Stomach smooth muscle (tissue), 2 donors: ENCODE measurements around the gene CALHM1.

Source experiments
- H3K27ac ChIP-seq: one replicate; pipeline ENCODE4 v1.7.0; 2013; ENCODE audit warnings: mild to moderate bottlenecking, low read length, inconsistent platforms
- H3K27me3 ChIP-seq, 2 donors: one replicate each; pipeline ENCODE4 v1.7.0; 2013; ENCODE audit warnings: low read length in 2 of 2; ENCODE audit not compliant: insufficient read depth in 2 of 2, control insufficient read depth in 1 of 2
- H3K36me3 ChIP-seq, 2 donors: one replicate each; pipeline ENCODE4 v1.7.0; 2013; ENCODE audit warnings: low read length in 2 of 2; ENCODE audit not compliant: control insufficient read depth in 2 of 2, insufficient read depth in 2 of 2
- H3K4me1 ChIP-seq: one replicate; pipeline ENCODE4 v1.7.0; 2013; ENCODE audit warnings: low read length; ENCODE audit not compliant: control insufficient read depth, insufficient read depth
- H3K4me3 ChIP-seq, 2 donors: one replicate each; pipeline ENCODE4 v1.7.0; 2013; ENCODE audit warnings: low read length in 2 of 2
- H3K9ac ChIP-seq, 2 donors: one replicate each; pipeline ENCODE4 v1.7.0; 2013; ENCODE audit warnings: low read length in 2 of 2, mild to moderate bottlenecking in 1 of 2
- H3K9me3 ChIP-seq, 2 donors: one replicate each; pipeline ENCODE4 v1.7.0; 2013; ENCODE audit warnings: low read length in 2 of 2; ENCODE audit not compliant: control insufficient read depth in 2 of 2
- donor health status: healthy.
- donor health status: Pancreatic carcinoma.

The CALHM1 gene

DNA sequence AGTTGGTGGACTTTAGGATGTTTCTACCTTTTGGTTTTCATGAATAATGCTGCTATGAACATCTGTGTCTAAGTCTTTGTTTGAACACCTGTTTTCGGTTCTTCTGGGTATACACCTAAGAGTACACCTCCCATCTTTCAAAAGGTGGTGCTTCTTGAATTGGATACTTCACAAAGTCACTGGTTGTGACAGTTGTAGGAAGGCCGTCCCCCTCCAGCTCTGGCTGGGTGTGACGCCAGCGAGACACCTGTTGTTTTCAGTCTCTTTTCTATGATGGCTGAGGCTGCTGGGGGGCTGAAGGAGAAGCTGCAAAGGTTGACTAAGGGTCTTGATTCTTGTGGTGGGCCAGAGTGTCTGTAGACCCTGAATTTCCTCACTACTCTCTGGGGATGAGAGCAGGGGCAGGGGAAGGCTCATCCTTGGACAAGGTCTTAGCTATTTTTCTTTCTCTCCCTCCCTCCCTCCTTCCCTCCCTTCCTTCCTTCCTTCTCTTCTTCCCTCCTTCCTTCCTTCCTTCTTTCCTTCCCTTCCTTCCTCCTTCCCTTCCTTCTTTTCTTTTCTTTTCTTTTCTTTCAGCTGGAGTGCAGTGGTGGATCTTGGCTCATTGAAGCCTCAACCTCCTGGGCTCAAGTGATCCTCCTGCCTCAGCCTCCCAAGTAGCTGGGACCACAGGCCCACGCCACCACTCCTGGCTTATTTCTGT lies 40.4 kb upstream of the CALHM1 start:
- Histone ChIP-seq H3K4me3 (no peak overlapping the region), H3K27me3 (peaks cover 16 to 21% of the 10 kb centered on the region in 2 donors), H3K36me3 (no peaks in the 10 kb centered on the region), H3K4me1 (peaks cover 4% of the 10 kb centered on the region), H3K9me3 (no peaks in the 10 kb centered on the region), H3K9ac (no peak overlapping the region), H3K27ac (no peak overlapping the region)

DNA sequence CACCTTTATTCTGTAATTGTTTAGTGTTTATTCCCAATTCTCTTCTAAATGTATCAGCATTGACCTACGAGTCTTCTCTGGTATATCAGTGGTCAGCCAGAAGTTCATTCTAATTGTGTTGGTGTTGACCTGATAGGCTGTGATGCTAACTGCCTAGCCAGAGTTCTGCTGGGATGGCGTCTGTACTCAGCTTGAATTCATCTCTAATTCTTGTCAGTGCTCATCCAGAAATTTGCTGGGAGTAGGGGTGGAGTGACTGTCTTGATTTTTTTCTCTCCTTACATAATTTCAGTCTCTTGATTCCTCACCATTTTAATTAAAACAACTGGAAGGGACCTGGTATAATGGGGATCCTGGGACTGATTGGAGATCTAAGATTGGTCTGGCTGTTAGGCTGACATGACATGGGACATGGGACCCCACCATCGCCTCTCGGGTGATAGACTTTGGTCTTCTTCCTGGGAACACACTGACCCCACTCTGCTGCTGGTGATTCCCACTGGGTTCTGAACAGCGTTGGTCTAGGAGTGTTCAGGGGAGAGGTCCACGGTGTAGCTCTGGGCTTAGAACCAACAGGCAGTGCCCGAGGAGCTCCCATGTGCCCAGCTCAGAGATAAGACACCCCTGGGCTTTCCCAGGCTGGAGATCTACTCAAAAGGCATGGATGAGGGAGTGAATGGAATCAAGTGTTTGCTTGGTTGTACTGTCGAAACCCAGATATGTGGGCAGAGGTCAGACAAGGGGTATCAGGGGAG lies 38.6 kb upstream of the CALHM1 start:
- H3K4me1 ChIP-seq, result peaks cover 13% of the 10 kb centered on the region
- no peaks in the 10 kb centered on the region for H3K9me3 ChIP-seq
- no peak overlapping the region for H3K27ac ChIP-seq
- H3K27me3 ChIP-seq, result peaks cover 29 to 30% of the 10 kb centered on the region in 2 donors
- H3K4me3 ChIP-seq, result no peak overlapping the region
- no peak overlapping the region for H3K9ac ChIP-seq
- no peaks in the 10 kb centered on the region for H3K36me3 ChIP-seq

DNA sequence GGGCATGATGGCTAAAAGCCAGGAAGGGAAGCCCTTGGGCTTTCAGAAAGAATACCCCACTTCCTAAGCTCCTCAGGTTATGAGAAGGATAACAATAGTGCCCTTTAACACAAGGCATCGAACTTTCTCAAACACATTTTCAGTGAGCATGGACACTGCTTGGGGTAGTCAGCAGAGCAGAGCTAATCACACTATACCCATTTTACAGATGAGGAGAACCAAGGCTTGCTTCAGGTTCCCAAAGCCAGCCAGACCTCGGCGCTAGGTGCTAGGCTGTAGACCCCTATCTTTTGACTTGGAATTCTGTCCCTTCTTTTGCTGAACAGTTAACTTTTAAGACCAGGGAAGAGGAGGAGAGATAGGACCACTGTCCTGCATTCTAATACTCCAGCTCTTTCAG lies 36.6 kb upstream of the CALHM1 start:
- Histone ChIP-seq H3K9ac (no peak overlapping the region), H3K36me3 (no peaks in the 10 kb centered on the region), H3K4me3 (no peak overlapping the region), H3K27ac (no peak overlapping the region), H3K27me3 (peaks cover 29 to 32% of the 10 kb centered on the region in 2 donors), H3K9me3 (no peaks in the 10 kb centered on the region), H3K4me1 (peaks cover 13% of the 10 kb centered on the region)

DNA sequence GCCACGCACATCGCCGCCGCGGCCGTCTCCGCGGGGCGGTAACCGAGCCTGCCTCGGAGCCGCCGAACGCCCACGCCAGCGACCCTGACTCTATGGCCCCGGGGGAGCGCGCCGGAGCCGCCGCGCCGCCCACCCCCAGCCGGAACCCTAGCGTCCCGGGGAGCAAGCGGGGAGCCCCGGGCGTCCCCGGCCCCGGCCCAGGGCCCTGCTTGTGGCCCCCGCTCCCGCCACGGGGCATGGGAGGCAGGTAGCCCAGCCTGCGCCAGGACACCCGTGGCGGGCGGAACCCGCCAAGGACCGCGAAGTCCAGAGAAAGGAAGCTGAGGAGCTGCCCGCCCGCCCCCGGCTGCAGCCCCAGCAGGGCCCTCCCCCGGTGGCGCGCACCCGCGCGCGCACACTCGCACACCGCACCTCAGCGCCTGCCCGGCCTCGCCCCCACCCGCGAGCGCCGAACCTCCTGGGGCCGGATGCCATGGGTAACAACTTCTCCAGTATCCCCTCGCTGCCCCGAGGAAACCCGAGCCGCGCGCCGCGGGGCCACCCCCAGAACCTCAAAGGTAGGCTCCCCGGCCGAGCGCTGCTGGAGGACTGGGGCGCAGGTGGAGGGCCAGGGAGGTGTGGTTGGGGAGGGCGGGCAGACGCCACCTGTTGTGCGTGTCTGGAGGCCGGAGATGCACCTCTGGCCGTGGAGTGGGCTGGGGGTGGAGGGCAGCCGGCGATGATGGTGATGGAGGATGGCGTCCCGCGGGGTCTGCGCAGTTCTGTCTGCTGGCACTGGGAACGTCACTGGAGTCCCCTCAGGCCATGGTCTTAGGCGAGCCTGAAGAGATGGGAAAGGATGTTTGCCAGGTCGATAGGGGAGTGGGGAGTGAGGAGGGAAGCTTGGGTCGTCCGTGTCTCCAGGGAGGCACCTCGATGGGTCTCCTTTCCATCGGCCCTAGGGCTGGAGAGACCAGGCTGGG lies 35.5 kb upstream of the CALHM1 start:
- Histone ChIP-seq H3K4me3 (peak overlapping the region; percentile 43 to 68), H3K9ac (no peak overlapping the region), H3K9me3 (no peaks in the 10 kb centered on the region), H3K27me3 (peaks cover 29 to 30% of the 10 kb centered on the region in 2 donors), H3K36me3 (no peaks in the 10 kb centered on the region), H3K4me1 (peaks cover 13% of the 10 kb centered on the region), H3K27ac (no peak overlapping the region)

DNA sequence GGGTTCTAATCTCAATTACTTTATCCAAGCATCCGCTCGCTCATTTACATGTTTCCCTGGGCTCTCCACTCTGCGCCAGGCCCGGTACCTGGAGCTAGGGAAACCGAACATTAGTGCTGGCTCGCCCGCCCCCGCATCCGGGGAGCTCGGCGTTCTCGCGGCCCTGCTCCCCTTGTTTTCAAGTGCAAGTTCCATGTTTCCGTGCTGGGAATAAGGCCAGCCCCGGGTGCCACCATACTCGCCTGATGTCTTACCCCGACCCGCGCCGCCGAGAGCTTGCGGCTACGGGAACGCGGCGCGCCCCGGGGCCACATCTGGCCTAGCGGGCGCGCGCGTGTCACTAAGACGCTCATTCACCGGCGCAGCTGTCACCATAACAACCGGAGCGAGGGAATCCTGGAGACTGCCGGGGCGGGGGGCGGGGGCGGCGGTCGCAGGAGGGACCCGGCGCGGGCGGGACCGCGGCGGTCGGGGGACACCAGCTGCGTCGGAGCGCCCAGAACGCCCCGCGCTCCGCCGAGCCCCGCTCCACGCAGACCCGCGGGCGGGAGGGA lies 34.7 kb upstream of the CALHM1 start, which contains the start of gene NEURL1:
NEURL1 (plus strand) TSS at position 344 of the 554 bp plus-strand sequence. CDS start 683 bp downstream, outside the sequence.
- Histone ChIP-seq H3K4me3 (peak within 1 kb of the TSS; percentile 56 to 68), H3K9ac (no peak within 1 kb of the TSS), H3K27me3 (peaks cover 29 to 30% of the 10 kb centered on the region in 2 donors), H3K9me3 (no peaks in the 10 kb centered on the region), H3K27ac (no peak within 1 kb of the TSS), H3K4me1 (peaks cover 13% of the 10 kb centered on the region), H3K36me3 (no peaks in the 10 kb centered on the region)

DNA sequence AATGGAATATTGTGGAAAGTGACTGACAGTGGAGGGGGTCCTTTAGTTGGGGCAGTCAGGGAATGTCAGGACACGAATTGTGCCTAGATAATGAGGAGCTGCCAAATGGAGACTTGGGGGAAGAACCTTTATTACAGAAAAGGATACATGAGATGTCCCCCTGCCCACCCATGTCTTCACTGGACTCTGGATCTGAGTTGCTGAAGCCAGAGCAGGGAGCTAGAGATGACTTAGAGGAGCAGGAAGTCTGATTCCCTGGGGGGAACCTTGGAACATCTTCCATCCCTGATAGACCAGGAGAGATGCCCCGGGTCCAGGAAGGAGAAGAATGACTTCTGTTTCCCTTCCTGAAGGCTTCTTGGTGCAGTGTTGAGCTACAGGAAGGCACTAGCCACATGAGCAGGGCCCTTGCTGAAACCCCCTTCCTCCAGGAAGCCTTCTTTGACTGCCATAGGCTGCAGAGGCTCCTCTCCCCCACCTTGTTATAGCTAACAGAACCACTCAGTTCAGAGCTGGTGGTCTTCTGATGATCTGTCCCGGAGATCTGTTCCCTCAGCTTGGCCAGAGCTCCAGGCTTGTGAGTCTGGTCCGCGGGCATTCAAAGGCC lies 34.1 kb upstream of the CALHM1 start:
- Histone ChIP-seq H3K4me3 (peak overlapping the region in 1 of 2 donors; percentile 68), H3K9ac (no peak overlapping the region), H3K27ac (no peak overlapping the region)

DNA sequence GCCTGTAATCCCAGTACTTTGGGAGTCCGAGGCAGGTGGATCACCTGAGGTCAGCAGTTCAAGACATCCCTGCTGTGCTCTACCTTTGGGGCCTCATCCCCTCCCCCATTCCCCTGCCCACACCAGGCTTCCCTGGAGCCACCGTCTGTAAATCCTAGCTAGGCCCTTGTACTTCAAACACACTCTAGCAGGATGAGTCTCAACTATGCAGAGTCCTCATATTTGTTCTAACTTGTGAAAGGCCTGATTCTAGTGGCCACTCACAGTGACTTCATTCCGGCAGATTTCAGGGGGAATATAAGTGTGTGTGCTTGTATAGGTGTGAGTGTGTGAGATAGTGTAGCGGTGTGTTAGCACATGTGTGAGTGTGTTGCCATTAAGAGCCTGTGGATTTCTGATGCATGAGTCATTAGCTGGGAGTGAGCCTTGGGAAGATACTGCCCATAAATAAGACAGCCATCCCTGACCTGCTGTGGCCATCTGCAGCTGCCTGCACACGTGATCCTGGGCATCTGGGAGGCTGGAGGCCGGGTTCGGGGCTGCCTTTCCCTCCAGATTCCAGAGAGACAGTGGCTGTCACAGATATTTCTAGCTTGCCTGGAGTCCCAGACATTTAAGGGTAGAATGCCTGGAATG lies 33.1 kb upstream of the CALHM1 start:
- Histone ChIP-seq H3K9ac (no peak overlapping the region), H3K4me1 (peaks cover 13% of the 10 kb centered on the region), H3K9me3 (no peaks in the 10 kb centered on the region), H3K36me3 (no peaks in the 10 kb centered on the region), H3K27me3 (peaks cover 23 to 27% of the 10 kb centered on the region in 2 donors), H3K4me3 (no peak overlapping the region), H3K27ac (no peak overlapping the region)

More for the DNA sequence above, 34.1 kb upstream of the CALHM1 start:
- peaks cover 13% of the 10 kb centered on the region for H3K4me1 ChIP-seq
- peaks cover 29 to 30% of the 10 kb centered on the region in 2 donors for H3K27me3 ChIP-seq
- no peaks in the 10 kb centered on the region for H3K9me3 ChIP-seq
- no peaks in the 10 kb centered on the region for H3K36me3 ChIP-seq

DNA sequence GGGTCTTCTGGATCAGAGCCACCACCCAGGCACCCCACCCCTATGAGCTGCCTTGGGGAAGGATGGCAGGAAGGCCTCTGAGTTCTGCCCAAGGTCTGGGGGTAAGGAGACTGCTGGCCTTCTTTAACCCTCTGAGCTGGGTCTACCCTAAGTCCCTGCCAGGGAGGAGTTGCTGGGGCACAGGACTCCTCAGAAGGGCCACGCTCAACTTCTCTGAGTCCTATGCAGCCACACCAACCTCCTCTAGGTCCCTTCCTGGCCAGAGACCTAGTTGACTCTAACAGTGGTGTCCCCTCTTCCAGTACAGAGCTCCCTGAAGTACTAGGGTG lies 32.2 kb upstream of the CALHM1 start:
- peaks cover 13% of the 10 kb centered on the region for H3K4me1 ChIP-seq
- no peak overlapping the region for H3K9ac ChIP-seq
- H3K27ac ChIP-seq, result no peak overlapping the region
- H3K9me3 ChIP-seq, result no peaks in the 10 kb centered on the region
- H3K4me3 ChIP-seq, result no peak overlapping the region
- H3K27me3 ChIP-seq, result peaks cover 23 to 27% of the 10 kb centered on the region in 2 donors
- no peaks in the 10 kb centered on the region for H3K36me3 ChIP-seq

DNA sequence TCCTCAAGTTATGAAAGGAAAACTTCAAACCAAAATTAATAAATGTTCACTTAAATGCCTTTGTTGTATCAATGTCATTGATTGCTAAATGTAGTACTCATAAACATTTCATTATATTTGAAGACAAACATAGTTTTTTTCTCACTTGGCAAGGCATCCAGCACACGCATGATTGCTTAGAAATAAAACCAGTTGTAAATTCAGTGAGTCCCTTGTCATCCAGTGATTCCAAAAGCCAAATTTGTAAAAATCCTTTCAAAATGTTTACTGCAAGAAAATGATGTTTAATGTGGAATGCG lies 28.7 kb upstream of the CALHM1 start:
- H3K4me3 ChIP-seq, result no peak overlapping the region
- no peaks in the 10 kb centered on the region for H3K36me3 ChIP-seq
- no peak overlapping the region for H3K9ac ChIP-seq
- H3K27ac ChIP-seq, result no peak overlapping the region
- H3K9me3 ChIP-seq, result no peaks in the 10 kb centered on the region
- peaks cover 0 to 2% of the 10 kb centered on the region in 2 donors for H3K27me3 ChIP-seq
- H3K4me1 ChIP-seq, result peaks cover 2% of the 10 kb centered on the region
